ENCODE data around the gene PTPRA.

DNA sequence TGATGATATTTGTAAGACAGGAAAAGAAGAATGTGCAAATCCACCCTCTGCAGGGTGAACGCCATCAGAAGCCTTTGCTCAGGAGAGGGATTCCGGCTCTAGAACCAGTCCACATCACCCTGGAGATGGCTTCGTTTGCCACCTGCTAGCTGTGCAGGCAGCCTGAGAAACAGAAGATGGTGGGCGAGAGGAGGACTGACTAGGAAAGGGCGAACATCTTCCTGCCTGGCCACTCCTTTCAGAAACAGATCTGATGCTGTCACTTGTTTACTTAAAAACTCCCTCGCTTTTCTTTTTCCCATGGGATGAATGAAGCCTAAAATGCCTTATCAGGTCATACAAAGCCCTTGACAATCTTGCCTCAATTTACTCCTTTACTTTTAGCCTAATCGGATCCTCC lies 1.2 kb downstream of the PTPRA start:
- TF ChIP-seq, protein P1, sequence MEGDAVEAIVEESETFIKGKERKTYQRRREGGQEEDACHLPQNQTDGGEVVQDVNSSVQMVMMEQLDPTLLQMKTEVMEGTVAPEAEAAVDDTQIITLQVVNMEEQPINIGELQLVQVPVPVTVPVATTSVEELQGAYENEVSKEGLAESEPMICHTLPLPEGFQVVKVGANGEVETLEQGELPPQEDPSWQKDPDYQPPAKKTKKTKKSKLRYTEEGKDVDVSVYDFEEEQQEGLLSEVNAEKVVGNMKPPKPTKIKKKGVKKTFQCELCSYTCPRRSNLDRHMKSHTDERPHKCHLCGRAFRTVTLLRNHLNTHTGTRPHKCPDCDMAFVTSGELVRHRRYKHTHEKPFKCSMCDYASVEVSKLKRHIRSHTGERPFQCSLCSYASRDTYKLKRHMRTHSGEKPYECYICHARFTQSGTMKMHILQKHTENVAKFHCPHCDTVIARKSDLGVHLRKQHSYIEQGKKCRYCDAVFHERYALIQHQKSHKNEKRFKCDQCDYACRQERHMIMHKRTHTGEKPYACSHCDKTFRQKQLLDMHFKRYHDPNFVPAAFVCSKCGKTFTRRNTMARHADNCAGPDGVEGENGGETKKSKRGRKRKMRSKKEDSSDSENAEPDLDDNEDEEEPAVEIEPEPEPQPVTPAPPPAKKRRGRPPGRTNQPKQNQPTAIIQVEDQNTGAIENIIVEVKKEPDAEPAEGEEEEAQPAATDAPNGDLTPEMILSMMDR (IDR thresholded peaks at IDR 0.05): no peak
- no peak for TF ChIP-seq POLR2A (IDR thresholded peaks at IDR 0.05)

All from right lobe of liver (tissue), 4 donors.